Epidermal melanocyte (primary cell): ENCODE data around the gene KIAA0319L.

ENCODE experiments used
- DNase-seq: peaks from one replicate; pipeline ENCODE4 v3.0.0; 2011; ENCODE audit warnings: low spot score; ENCODE audit not compliant: insufficient read length

KIAA0319L gene

DNA sequence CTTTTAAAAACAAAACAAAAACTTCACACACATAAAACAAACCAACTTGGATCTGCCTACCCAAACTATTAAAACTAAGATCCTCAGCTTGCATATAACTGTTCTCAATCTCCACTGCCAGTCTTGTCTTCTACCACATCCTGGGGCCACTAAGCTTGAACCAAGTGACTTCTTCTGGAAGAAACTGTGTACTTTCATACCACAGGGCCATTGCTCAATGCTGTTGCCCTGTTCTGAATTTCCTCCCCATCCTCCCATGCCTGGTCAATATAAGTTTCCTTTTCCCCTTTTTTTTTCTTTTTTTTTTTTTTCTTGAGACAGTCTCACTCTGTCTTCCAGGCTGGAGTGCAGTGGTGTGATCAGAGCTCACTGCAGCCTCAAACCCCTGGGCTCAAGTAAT lies 109.9 kb downstream of the KIAA0319L start:
- no peak for DNase-seq

DNA sequence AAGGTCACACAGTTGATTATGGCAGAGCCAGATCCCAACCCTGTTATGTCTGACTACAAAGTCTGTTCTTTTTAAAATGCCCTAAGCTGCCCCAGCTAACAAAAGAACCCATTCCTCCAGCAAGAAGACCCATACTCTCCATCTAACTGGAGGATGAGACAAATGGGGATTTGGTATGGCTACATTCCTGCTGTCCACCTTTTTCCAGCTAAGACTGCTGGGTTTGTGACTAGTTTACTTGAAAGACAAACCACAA lies 112.8 kb downstream of the KIAA0319L start:
- no peak for DNase-seq

DNA sequence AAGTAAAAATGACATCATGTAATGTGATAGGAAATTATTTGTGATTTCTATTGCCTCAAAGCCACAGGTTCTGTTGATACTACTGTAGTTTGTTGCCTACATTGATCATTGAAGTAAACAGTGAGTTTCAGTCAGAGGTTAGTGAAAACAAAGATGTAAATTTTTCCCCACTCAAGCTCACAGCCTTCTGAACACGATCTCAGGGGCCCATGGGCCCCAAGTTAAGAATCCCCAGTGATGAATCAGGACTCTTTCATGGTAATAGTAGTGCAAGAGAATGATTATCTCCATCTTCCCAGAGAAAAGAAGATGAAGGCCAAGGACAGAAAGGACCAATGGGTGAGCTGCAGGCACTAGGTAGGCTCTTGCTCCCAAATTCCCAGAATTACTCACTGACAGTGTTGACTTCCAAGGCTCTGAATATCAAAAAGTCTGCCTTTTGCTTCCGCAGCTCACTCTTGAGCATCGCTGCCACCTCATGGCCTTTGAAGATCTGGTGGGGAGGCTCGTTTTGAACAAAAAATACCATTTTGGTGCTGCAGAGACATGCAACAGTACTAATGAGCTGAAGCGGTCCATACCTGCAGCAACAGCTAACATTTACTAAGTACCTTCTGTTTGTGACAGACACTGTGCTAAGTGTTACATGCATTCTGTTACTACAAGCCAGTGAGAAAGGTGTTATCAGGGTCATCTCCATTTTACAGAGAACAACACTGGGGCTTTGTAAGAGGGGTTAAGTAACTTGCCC lies 113.3 kb downstream of the KIAA0319L start:
- no peak for DNase-seq

DNA sequence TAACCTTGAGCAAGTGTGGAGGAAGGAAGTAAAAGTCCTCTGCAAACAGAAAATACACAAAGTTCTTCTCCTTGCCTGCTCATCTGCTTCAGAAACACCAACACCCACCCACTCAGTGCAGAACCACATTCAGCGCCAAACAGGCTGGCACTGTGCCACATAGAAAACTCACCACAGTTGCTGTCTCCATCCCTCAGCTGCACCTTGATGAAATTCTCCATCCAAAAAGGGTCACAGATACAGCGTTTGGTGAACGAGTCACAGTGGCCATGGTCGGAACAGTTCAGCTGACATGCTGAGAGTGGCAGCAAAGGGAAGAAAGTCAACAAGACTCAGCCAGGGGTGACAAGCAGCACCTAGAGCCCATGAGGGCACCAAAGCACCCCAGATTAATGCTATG lies 114.5 kb downstream of the KIAA0319L start:
- no peak for DNase-seq

DNA sequence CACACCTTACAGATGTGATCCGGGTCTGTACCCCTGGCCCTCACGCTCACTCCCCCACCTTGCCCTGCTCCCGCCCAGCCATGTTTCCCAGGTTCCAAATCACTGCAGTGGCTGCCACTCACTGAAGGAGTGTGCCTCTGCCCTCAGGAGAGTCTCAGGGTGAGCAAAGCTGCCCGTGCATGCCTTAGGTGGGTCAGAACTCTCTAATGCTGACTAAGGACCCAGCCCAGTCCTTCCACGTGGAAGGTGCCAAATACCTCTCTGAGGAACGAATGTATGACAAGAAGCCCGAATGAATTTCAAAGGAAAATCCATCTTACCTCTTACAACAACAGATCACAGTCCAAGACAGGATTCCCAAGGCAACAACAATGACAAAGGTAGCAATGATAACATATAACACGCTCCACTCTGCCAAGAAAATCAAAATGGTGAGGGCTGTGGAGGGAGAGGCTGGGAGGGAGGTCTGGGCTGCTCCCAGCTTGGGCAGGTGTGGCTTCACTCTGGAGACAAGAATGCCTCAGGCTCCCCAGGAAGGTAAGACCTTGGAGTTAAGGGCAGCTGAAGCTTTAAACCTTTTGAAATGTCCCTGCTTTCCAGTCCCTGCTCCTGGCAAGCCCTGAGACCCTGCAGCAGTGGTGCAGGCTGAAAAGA lies 115.2 kb downstream of the KIAA0319L start:
- no peak for DNase-seq

DNA sequence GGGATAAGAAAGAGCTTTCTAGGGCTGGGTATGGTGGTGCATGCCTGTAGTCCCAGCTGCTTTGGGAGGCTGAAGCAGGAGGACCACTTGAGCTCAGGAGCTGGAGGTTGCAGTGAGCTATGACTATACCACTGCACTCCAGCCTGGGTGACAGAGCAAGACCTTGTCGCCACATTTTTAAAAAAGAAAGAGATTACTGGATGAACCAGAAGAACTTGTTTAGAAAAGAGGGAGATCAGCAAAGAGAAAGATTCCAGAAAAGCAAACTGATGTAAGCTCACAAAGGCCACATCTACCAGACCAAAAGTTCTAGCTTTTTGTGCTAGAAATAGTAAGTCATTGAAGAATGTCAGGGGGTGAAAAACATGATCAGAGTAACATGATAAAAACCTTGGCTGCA lies 117.6 kb downstream of the KIAA0319L start:
- no peak for DNase-seq

DNA sequence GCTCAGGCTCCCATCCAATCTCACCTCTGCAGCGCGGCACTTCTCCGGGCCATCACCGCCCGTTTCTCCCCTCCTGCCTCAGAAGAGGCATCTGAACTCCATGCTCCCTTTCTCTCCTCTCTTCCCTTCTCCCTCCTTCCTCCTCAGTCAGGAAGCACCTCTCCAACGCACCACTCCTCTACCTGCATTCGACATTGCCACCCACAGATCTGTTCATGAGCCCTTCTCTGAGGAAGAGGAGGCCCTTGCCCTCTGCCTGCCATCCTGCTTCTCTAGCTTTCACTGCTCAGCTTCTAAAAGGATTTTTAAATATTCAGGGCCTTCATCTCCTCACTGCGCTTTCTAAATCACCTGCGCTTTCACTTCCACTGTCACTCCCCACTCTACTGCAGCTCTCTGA lies 120.0 kb downstream of the KIAA0319L start:
- DNase-seq = no peak

DNA sequence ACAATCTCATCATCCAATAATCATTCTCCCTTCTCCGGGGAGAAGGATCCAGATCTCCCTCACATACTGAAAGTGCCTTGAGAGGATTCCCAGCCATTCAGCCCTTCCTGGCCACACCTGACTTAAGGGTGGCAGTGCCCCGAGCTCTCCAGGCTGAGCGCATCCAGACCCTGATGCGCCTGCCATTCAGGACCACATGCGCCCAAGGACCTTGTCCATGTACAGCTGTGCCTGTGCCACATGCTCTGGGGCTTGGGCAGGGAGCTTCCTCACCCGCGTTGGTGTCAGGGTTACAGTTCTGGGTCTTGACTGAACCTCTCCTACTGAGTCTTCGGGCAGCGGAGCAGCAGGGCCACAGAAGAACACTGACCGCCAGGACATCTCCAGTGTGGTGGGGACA lies 121.1 kb downstream of the KIAA0319L start:
- DNase-seq = no peak

DNA sequence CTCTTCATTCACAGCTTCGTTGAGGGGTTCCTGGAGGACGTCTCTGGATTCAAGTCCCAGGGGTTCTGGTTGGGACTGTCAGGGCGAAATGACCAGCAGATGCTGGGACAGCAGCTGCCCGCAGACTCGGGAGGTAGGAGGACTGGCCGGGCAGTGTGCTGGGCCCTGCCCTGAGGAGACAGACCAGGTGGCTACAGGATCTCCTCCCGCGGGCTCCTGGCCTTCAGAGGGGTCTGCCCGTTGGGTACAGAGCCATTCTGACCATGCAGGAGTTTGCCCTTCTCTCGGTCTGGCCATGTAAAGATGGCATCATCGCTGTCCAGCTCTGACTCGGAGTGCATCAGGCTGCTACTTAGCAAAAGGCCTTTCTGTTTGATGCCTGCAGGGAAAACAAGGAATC lies 122.5 kb downstream of the KIAA0319L start:
- no peak for DNase-seq

DNA sequence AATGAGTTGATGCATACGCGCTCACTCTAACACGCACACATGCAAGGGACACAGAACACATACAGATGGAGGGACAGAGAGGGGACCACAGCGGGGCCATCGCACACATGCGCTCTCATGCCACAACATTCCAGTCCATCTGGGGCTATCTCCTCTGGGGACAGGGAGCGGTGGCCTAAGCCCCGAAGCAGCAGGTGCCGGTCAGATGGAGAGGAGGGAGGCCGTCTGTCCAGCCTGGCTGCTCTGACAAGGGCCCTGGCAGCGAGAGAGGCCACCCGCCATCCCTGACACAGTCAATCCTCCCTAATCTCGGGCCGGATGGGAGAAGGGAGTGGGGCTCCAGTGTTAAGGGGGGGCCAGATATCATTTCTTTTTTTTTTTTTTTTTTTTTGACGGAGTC lies 123.5 kb downstream of the KIAA0319L start:
- no peak for DNase-seq

DNA sequence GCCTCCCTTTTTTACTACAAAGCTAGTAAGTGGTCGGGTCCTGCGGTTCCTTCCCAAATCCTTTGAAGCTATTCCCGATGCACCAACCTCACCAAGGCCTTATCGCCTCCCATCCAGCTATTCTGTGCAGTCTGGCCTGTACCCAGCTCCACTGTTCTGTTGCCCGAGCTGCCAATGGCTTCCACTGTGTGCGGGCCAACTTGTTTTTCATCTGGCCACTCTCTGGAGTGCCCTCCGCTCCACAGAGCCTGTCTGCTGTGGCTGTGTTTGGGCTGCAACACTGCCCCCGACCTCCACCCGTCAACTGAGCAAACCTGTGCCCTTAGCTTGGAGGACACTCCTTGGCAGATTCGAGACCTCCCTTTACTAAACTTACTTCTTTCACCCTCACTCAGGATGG lies 125.0 kb downstream of the KIAA0319L start:
- DNase-seq = no peak

DNA sequence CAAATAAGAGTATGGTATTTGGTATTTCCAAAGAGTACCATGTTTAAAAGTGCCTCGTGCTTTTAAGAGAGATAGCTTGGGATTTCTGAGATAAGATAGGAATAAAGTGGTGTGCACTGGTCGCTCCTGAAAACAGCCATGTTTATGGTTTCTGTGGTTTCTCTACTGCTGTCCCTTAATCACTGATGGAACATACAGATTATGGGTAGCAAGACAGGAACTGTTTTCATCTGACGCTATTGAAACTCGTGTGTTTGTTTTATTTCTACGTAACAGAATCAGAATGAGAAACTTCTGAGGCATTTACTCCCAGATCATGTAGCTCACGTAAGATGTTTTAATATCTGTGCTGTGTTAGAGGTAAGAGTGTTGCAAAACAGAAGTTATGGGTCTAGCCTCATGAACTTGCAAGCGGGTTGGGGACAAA lies 126.0 kb downstream of the KIAA0319L start:
- DNase-seq = no peak

DNA sequence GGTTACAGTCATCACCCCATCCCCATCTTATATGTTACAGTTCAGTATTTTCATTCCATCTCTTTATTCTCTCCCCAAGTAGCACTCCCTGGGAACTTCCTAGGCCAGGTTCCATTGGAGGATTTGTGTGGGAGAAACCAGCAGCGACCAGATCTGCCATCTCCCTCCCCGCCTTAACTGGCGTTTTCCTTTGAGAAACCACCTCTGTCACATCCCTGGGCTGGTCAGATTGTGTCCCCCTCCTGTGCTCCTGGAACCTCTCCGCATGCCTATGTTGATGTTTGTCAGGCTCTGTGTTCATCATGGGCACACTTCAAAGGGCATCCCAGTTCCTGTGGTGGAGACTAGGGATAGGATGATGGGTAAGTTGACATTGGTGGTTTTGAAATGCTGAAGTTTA lies 126.4 kb downstream of the KIAA0319L start:
- DNase-seq = no peak

DNA sequence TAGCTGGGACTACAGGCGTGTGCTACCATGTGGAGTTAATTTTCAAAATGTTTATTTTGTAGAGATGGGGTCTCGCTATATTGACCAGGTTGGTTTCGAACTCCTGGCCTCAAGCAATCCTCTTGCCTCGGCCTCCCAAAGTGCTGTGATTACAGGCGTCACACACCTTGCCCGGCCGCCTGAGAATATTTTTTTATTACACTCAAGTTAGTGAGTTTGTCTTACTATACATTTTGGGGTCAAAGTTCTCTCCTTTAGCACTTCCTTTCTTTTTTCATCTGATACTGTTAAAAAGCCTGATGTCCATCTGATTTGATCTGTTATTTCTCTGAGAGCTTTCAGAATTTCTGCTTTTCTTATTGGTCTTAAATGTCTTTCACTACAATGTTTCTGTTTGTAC lies 128.8 kb downstream of the KIAA0319L start:
- DNase-seq = no peak

DNA sequence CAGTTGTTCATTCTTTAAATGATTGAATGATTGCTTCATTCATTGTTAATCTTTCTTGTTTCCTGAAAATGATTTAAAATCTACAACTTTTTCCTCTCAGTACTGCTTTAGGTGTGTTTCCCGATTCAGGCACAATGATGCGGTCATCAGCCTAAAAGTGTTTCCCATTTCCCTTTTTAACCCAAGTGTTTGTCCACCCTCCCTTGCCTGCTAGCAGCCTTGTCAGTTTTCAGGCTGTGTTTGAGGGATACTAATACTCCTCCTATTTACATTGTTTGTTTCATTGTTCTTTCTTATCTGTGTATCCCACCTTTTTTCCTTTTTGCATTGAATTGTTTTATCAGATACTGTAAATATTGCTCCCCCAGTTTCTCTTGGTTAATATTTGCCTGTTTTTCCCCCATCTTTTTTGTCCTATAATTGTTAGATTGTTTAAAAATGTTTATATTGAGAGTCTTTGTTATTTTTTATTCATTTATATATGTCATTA lies 131.1 kb downstream of the KIAA0319L start:
- DNase-seq = no peak

DNA sequence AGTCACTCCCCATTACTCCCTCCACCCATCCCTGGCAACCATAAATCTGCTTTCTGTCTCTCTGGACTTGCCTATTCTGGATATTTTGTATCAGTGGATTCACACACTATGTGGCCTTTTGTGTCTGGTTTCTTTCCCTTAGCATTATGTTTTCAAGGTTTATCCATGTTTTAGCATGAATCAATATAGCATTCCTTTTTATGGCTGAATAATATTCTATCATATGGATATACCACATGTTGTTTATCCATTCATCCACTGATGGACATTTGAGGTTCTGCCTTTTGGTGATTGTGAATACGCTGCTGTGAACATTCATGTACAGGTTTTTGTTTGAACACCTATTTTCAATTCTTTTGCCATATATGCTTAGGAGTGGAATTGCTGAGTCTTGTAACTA lies 148.3 kb downstream of the KIAA0319L start:
- no peak for DNase-seq

DNA sequence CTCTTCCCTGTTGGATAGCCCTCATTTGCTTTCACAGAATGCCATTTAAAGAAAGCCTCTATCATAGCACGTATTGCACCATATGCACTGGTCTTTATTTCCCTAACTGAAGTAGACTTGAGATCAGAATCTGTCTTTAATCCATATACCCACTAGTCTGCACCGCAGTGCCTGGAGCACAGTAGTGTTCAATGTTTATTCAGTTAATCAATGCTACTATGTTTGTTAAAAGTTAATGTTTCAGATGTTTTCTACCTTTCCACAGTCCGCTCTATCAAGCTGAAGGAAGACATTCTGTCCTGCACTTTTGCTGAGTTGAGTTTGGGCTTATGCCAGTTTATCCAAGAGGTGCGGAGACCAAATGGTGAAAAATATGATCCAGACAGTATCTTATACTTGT lies 149.5 kb downstream of the KIAA0319L start:
- DNase-seq = no peak

DNA sequence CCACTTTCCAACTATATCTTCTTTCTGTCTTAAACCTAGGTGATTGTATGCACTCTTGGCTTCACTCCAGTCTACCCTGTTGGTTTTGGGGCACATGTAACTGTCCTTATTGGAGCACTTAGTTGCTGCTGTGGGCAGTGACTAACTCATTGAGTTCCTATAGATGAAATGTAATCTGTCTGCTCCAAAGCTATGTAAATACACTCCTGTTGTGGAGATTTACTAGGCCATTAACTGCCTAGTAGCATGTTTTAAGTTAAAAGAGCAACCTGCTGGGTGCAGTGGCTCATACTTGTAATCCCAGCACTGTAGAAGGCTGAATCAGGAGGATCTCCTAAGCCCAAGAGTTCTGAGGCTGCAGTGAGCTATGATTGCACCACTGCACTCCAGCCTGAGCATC lies 151.1 kb downstream of the KIAA0319L start:
- no peak for DNase-seq

DNA sequence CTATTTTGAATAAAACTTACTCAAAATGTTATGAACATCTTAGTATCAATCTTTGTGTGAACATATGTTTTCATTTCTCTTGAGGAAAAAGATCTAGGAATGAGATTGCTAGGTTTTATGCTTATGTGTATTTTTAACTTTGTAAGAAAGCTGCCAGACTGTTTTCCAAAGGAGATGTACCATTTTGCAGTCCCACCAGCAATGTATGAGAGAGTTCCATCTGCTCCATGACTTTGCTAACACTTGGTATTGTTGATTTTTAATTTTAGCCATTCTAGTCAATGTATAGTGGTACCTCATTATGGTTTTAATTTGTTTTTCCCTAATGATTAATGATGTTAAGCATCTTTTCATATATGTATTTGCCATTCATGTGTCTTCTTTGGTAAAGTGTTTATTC lies 156.2 kb downstream of the KIAA0319L start:
- no peak for DNase-seq

DNA sequence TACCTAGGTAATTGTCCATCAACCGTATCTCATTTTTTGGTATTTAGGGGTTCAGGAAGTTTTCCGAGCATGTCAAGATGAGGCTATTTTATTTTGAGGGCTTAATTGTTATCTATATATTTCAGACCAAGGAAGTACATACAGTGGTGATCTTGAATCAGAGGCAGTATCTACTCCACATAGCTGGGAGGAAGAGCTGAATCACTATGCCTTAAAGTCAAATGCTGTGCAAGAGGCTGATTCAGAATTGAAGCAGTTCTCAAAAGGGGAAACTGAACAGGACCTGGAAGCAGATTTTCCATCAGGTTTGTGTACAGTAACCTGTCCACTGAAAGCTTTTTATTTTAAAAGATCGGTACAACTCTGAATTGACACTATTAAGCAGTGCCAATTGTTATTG lies 158.5 kb downstream of the KIAA0319L start:
- DNase-seq = no peak

DNA sequence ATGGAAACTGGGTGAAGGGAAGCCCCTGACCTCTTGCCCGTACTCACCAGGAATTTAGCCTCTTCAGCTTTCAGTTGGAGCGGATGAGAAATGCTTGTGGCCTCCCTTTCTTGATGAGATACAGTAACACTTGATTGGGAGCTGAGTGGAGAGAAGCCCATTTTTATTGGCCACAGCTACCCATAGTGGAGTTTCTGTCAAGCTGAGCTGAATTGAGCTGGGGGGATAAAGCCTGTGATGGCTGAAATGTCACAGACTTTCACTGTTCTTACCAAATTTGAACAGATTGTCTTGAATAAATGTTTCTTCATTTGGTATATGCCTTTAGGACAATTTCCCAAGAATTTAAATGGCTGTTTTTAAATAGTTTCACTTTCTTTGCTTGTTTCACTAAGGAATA lies 162.8 kb downstream of the KIAA0319L start:
- no peak for DNase-seq

DNA sequence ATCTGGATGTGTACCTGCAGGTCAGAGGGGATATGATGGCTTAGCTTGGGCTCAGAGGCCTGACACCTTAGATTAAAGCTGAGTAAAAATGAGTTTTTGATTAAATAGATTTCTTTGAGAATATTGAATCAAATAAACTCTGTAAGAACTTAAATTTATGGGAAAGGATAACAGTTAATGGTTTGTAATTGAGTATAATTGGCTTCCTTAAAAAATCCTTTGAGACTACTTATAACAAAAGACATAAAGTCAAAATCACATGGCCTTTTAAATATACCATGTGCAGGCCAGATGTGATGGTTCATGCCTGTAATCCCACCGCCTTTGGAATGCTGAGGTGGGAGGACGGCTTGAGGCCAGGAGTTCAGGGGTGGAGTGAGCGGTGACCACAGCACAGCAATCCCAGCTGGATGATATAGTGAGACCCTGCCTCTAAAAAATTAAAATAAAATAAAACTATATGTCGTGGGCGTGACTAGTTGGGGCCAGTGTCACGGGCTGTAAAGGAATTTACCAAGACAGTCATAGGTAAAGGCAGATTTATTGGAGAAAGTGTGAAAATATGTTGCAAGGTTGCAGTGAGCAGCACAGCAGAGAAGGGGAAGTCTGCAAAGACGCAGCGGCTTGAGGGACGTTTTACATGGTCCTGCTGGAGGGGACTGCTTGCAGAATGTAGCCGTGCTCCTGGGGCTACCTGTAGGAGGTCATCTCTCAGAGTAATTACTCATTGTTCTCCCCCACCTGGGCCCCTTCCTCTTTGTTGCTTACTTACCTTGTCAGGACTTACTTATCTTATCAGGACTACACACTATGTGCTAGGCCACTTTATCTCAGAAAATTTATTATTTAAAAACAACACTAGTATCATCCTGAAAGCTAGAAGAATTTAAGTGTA lies 166.4 kb downstream of the KIAA0319L start:
- no peak for DNase-seq
